ENCODE data around the gene CATSPERD.
A peak's percentile ranks its signal among the peaks of the same experiment; 100 is the strongest.

The CATSPERD gene

GRCh38 chr19:5805462-5806132, 85.2 kb downstream of the CATSPERD start:
- Histone ChIP-seq H3K27ac (no peak overlapping the region), H3K4me3 (no peak overlapping the region), H3K9me3 (no peaks in the 10 kb centered on the region), H3K36me3 (no peaks in the 10 kb centered on the region), H3K4me1 (peaks cover 0 to 20% (median 7%) of the 10 kb centered on the region in 4 donors), H3K27me3 (peaks cover 0 to 71% of the 10 kb centered on the region in 2 donors)
- TF ChIP-seq CTCF (IDR thresholded peaks at IDR 0.05), result peak in 1 of 2 experiments; percentile 40
- DNase-seq, result no peak
- intact Hi-C loops (cut with DNase I; ENCODE audit: low total_unique reads), result loop anchor here (2.0 kb wide), 1 partner anchor 91 kb away; no protein-coding TSS in a partner anchor

- H3K4me3 ChIP-seq, result no peak overlapping the region
- no peak for DNase-seq
Observed at GRCh38 chr19:5806133-5806489, 85.7 kb downstream of the CATSPERD start.

GRCh38 chr19:5806905-5807304, 86.5 kb downstream of the CATSPERD start:
- Histone ChIP-seq H3K27me3 (peaks cover 0 to 60% of the 10 kb centered on the region in 2 donors), H3K4me3 (no peak overlapping the region), H3K36me3 (no peaks in the 10 kb centered on the region), H3K9me3 (no peaks in the 10 kb centered on the region), H3K4me1 (peaks cover 0 to 19% (median 7%) of the 10 kb centered on the region in 4 donors), H3K27ac (no peak overlapping the region)
- TF ChIP-seq CTCF (IDR thresholded peaks at IDR 0.05), result no peak
- no peak for DNase-seq
- intact Hi-C loops (cut with DNase I; ENCODE audit: low total_unique reads), result no loop called here

More at GRCh38 chr19:5806133-5806489, 85.7 kb downstream of the CATSPERD start:
- H3K27me3 ChIP-seq, result peaks cover 0 to 66% of the 10 kb centered on the region in 2 donors
- no peaks in the 10 kb centered on the region for H3K9me3 ChIP-seq
- no peaks in the 10 kb centered on the region for H3K36me3 ChIP-seq
- no peak overlapping the region for H3K27ac ChIP-seq
- H3K4me1 ChIP-seq, result peaks cover 0 to 20% (median 7%) of the 10 kb centered on the region in 4 donors
- intact Hi-C loops (cut with DNase I; ENCODE audit: low total_unique reads), result no loop called here
- peak in 1 of 2 experiments; percentile 7 for TF ChIP-seq CTCF (IDR thresholded peaks at IDR 0.05)

GRCh38 chr19:5808120-5808816, 87.8 kb downstream of the CATSPERD start:
- intact Hi-C loops (cut with DNase I; ENCODE audit: low total_unique reads), result no loop called here
- Histone ChIP-seq H3K9me3 (no peaks in the 10 kb centered on the region), H3K4me3 (no peak overlapping the region), H3K27me3 (peaks cover 0 to 54% of the 10 kb centered on the region in 2 donors), H3K4me1 (peaks cover 0 to 13% (median 7%) of the 10 kb centered on the region in 4 donors), H3K27ac (no peak overlapping the region), H3K36me3 (no peaks in the 10 kb centered on the region)
- DNase-seq, result no peak
- TF ChIP-seq CTCF (IDR thresholded peaks at IDR 0.05), result no peak

GRCh38 chr19:5809053-5809452, 88.6 kb downstream of the CATSPERD start:
- Histone ChIP-seq H3K9me3 (no peaks in the 10 kb centered on the region), H3K27me3 (peaks cover 0 to 50% of the 10 kb centered on the region in 2 donors), H3K4me3 (no peak overlapping the region), H3K27ac (no peak overlapping the region), H3K36me3 (no peaks in the 10 kb centered on the region), H3K4me1 (peaks cover 0 to 5% (median under 1%) of the 10 kb centered on the region in 4 donors)
- intact Hi-C loops (cut with DNase I; ENCODE audit: low total_unique reads), result no loop called here
- DNase-seq, result no peak
- no peak for TF ChIP-seq CTCF (IDR thresholded peaks at IDR 0.05)

Data from tibial artery (tissue), 4 donors.